ENCODE measurements around the gene CCSER1.

The CCSER1 gene

GRCh38 chr4:91630054-91630453, 1502.9 kb downstream of the CCSER1 start:
- no peak for DNase-seq

DNA sequence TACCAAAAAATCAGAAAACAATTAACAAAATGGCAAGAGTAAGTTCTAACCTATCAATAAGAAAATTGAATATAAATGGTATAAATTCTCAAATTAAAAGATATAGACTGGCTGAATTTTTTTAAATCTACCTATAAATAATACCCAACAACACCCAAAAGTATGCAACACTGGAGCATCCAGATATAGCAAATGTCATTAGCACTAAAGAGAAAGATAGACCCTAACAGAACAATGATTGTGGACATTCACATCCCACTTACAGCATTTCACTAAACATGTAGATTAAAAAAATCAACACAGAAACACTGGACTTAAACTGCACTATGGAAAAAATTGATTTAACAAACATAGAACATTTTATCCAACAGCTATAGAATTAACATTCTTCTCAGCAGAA, 1503.6 kb downstream of the CCSER1 start:
- DNase-seq, result no peak

DNA sequence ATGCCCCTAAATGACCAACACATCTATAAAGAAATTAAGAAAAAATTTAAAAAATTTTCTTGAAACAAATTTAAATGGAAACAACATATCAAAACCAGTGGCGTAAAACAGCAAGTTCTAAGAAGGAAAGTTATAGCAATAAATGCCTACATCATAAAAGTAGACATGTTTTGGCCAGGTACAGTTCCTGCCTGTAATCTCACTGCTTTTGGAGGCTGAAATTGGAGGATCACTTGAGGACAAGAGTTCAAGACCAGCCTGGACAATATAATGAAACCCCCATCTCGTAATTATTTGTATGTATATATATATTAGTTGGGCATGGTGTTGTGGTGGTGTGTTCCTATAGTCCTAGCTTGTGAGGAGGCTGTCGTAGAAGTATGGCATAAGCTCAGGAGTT, 1504.1 kb downstream of the CCSER1 start:
- DNase-seq, result no peak

DNA sequence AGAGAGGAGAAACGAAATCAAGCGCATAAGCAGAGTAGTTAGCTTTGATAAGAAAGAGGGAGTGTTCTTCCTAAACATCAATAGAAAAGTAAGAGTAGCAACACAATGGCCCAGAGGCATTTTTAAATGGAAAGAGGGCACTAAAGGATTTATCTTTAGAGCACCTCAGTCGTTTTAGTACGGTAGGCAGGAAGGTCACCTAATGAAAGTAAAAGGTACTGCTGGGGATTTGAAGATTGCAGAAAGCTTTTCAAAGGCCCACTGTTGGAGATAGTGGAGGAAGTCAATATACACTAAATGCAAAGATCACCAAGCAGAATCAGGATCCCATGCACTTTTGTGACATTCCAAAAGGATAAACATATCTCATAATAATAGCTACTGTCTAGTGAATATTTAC, 1508.9 kb downstream of the CCSER1 start:
- no peak for DNase-seq
